IMR-90 (cell line): Measurements from ENCODE around the gene DENND1C. TPM values are rescaled to one million over a fixed set of nuclear protein-coding genes. Genes with fewer than 3 reads are reported as not detected.

Experiments
- ATAC-seq: fragments of 200-7000 bp; cut with Tn5 transposase; 2 replicates; pipeline ENCODE4 v1.9.1; 2020; ENCODE audit warnings: low read depth, mild to moderate bottlenecking, moderate library complexity
- BruUV-seq: library from RNA; stranded (reverse); fragments of 400-500 nt; replicated peaks from 2 replicates; lab custom pipeline; 2021; lab: Mats Ljungman, UMichigan
- CTCF ChIA-PET: fragments of 300-600 bp; formaldehyde crosslinking; extraction: SDS; loops from one replicate; lab custom pipeline; 2021; ENCODE audit warnings: antibody characterized with exemption; lab: Yijun Ruan, JAX
- POLR2A ChIA-PET: fragments of 300-600 bp; sonication (Branson Sonifier 250); formaldehyde crosslinking; loops from one replicate; lab custom pipeline; 2022; ENCODE audit warnings: antibody characterized with exemption; ENCODE audit not compliant: unreplicated experiment; lab: Charles Lee
- DNase-seq: peaks from one replicate; pipeline ENCODE4 v3.0.0; 2013
- H2AFZ ChIP-seq: replicated peaks from 2 replicates; pipeline ENCODE3; 2013; ENCODE audit warnings: low read length, mild to moderate bottlenecking; ENCODE audit not compliant: poor library complexity
- H2AK5ac ChIP-seq: 2 replicates; pipeline ENCODE4 v1.6.1; 2013; ENCODE audit warnings: low read depth, low read length, inconsistent platforms
- H2AK9ac ChIP-seq: replicated peaks from 2 replicates; pipeline ENCODE3; 2013; ENCODE audit warnings: mild to moderate bottlenecking, low read depth, low read length, moderate library complexity; ENCODE audit not compliant: poor library complexity
- H2BK120ac ChIP-seq: 2 replicates; pipeline ENCODE4 v1.6.1; 2013; ENCODE audit warnings: low read depth, low read length, inconsistent platforms
- H2BK15ac ChIP-seq: 3 replicates; pipeline ENCODE4 v1.6.1; 2013; ENCODE audit warnings: low read depth, low read length, inconsistent platforms
- H2BK20ac ChIP-seq: 2 replicates; pipeline ENCODE4 v1.6.1; 2013; ENCODE audit warnings: low read depth, mild to moderate bottlenecking, inconsistent platforms, low read length, moderate library complexity
- H2BK5ac ChIP-seq: 2 replicates; pipeline ENCODE4 v1.6.1; 2013; ENCODE audit warnings: mild to moderate bottlenecking, low read depth, low read length, inconsistent platforms; ENCODE audit not compliant: poor library complexity, severe bottlenecking
- H3K14ac ChIP-seq: replicated peaks from 2 replicates; pipeline ENCODE4 v1.6.1; 2013; ENCODE audit warnings: low read depth, low read length, inconsistent platforms
- H3K18ac ChIP-seq: 2 replicates; pipeline ENCODE4 v1.6.1; 2013; ENCODE audit warnings: low read depth, low read length, control low read depth
- H3K23ac ChIP-seq: 2 replicates; pipeline ENCODE4 v1.6.1; 2013; ENCODE audit warnings: low read depth, low read length, inconsistent platforms
- H3K27ac ChIP-seq: 2 replicates; pipeline ENCODE4 v1.5.1; 2013; ENCODE audit warnings: mild to moderate bottlenecking, control low read depth, low read length; ENCODE audit not compliant: insufficient read depth
- H3K27me3 ChIP-seq: 2 replicates; pipeline ENCODE4 v1.6.1; 2013; ENCODE audit warnings: low read length; ENCODE audit not compliant: control insufficient read depth, insufficient read depth
- H3K36me3 ChIP-seq: 2 replicates; pipeline ENCODE4 v1.6.1; 2013; ENCODE audit warnings: low read length, mixed read lengths; ENCODE audit not compliant: control insufficient read depth, insufficient read depth
- H3K4ac ChIP-seq: 2 replicates; pipeline ENCODE4 v1.6.1; 2013; ENCODE audit warnings: low read depth, low read length, inconsistent platforms
- H3K4me1 ChIP-seq: 2 replicates; pipeline ENCODE4 v1.6.1; 2013; ENCODE audit warnings: low read length, mixed read lengths; ENCODE audit not compliant: control insufficient read depth, insufficient read depth
- H3K4me2 ChIP-seq: 2 replicates; pipeline ENCODE4 v1.6.1; 2013; ENCODE audit warnings: low read depth, mild to moderate bottlenecking, control low read depth, low read length, moderate library complexity
- H3K4me3 ChIP-seq: 2 replicates; pipeline ENCODE4 v1.5.1; 2013; ENCODE audit warnings: low read depth, mild to moderate bottlenecking, control low read depth, low read length, moderate library complexity; ENCODE audit not compliant: insufficient read depth
- H3K56ac ChIP-seq: 2 replicates; pipeline ENCODE4 v1.6.1; 2013; ENCODE audit warnings: low read length, inconsistent platforms; ENCODE audit not compliant: insufficient read depth; ENCODE audit errors: extremely low read depth
- H3K79me1 ChIP-seq, 2 experiments: 2 replicates each; pipeline ENCODE4 v1.6.1; 2013; ENCODE audit warnings: low read length in 2 of 2, inconsistent platforms in 1 of 2, low read depth in 1 of 2
- H3K9ac ChIP-seq: 2 replicates; pipeline ENCODE4 v1.6.1; 2013; ENCODE audit warnings: low read depth, low read length, control low read depth
- H3K9me1 ChIP-seq: 2 replicates; pipeline ENCODE4 v1.6.1; 2013; ENCODE audit warnings: low read length, inconsistent platforms; ENCODE audit not compliant: insufficient read depth
- H3K9me3 ChIP-seq: 2 replicates; pipeline ENCODE4 v1.6.1; 2013; ENCODE audit warnings: low read length; ENCODE audit not compliant: control insufficient read depth, insufficient read depth
- H4K20me1 ChIP-seq: 2 replicates; pipeline ENCODE4 v1.6.1; 2013; ENCODE audit warnings: low read length, inconsistent platforms; ENCODE audit not compliant: insufficient read depth
- H4K5ac ChIP-seq: 2 replicates; pipeline ENCODE4 v1.6.1; 2013; ENCODE audit warnings: mild to moderate bottlenecking, low read depth, low read length, control low read depth
- H4K8ac ChIP-seq, 2 experiments: 2 replicates each; pipeline ENCODE4 v1.6.1; 2013; ENCODE audit warnings: low read depth in 2 of 2, low read length in 2 of 2, control low read depth in 1 of 2, inconsistent platforms in 1 of 2
- H4K91ac ChIP-seq: 2 replicates; pipeline ENCODE4 v1.6.1; 2013; ENCODE audit warnings: low read depth, low read length, inconsistent platforms; ENCODE audit not compliant: insufficient read depth
- BHLHE40 ChIP-seq: fragments of 150-350 bp; IDR thresholded peaks from 2 replicates; pipeline ENCODE4 v1.6.1; 2016; ENCODE audit warnings: mild to moderate bottlenecking, low read depth, low read length
- CEBPB ChIP-seq: IDR thresholded peaks from 2 replicates; pipeline ENCODE4 v1.6.1; 2012; ENCODE audit warnings: low read depth, low read length, improper control_type of control experiment
- CHD1 ChIP-seq: IDR thresholded peaks from 2 replicates; pipeline ENCODE4 v1.6.1; 2012; ENCODE audit warnings: low read depth, low read length, improper control_type of control experiment
- ELK1 ChIP-seq: fragments of 150-350 bp; IDR thresholded peaks from 2 replicates; pipeline ENCODE4 v1.6.1; 2016; ENCODE audit warnings: low read depth, mild to moderate bottlenecking, low read length, moderate library complexity, borderline replicate concordance
- FOS ChIP-seq: fragments of 150-350 bp; IDR thresholded peaks from 2 replicates; pipeline ENCODE4 v1.6.1; 2016; ENCODE audit warnings: low read depth, low read length
- MAFK ChIP-seq: IDR thresholded peaks from 2 replicates; pipeline ENCODE4 v1.6.1; 2012; ENCODE audit warnings: low read depth, low read length, improper control_type of control experiment
- MAZ ChIP-seq: IDR thresholded peaks from 2 replicates; pipeline ENCODE4 v1.6.1; 2012; ENCODE audit warnings: low read depth, mild to moderate bottlenecking, low read length, improper control_type of control experiment, moderate library complexity, borderline replicate concordance
- MXI1 ChIP-seq: IDR thresholded peaks from 2 replicates; pipeline ENCODE4 v1.6.1; 2012; ENCODE audit warnings: low read depth, mild to moderate bottlenecking, low read length, moderate library complexity, borderline replicate concordance
- NFE2L2 ChIP-seq: fragments of 150-350 bp; IDR thresholded peaks from 2 replicates; pipeline ENCODE4 v1.6.1; 2016; ENCODE audit warnings: low read depth, mild to moderate bottlenecking, low read length
- POLR2A ChIP-seq: IDR thresholded peaks from 2 replicates; pipeline ENCODE4 v1.6.1; 2012; ENCODE audit warnings: mild to moderate bottlenecking, low read depth, low read length
- RAD21 ChIP-seq: IDR thresholded peaks from 2 replicates; pipeline ENCODE4 v1.6.1; 2012; ENCODE audit warnings: low read length, improper control_type of control experiment
- RCOR1 ChIP-seq: IDR thresholded peaks from 2 replicates; pipeline ENCODE4 v1.6.1; 2012; ENCODE audit warnings: mild to moderate bottlenecking, low read length, improper control_type of control experiment; ENCODE audit not compliant: insufficient replicate concordance
- RFX5 ChIP-seq: IDR thresholded peaks from 2 replicates; pipeline ENCODE4 v1.8.0; 2012; ENCODE audit warnings: low read depth, mild to moderate bottlenecking, low read length, moderate library complexity
- SMC3 ChIP-seq: fragments of 150-350 bp; IDR thresholded peaks from 2 replicates; pipeline ENCODE4 v1.6.1; 2016; ENCODE audit warnings: low read depth, mild to moderate bottlenecking, antibody characterized with exemption, low read length, moderate library complexity
- WGBS, 2 experiments: methylation state at CpG; one replicate each; pipeline versions ENCODE4 v1.1.5 to v1.1.7; 2013; ENCODE audit warnings: missing lambda C conversion rate in 2 of 2; ENCODE audit not compliant: insufficient read length in 1 of 2; ENCODE audit errors: extremely low coverage in 2 of 2; 5-methylcytosine and 5-hydroxymethylcytosine counted together
- dilution Hi-C: fragments of 300-500 bp; cut with HindIII; formaldehyde crosslinking; loops from one replicate; pipeline ENCODE4 v1.14.3; 2018; ENCODE audit warnings: low sequenced_read_pairs; ENCODE audit not compliant: unreplicated experiment
- in situ Hi-C: fragments of 300-500 bp; cut with MboI; formaldehyde crosslinking; loops from 3 replicates; pipeline ENCODE4 v1.14.3; 2019; ENCODE audit warnings: low sequenced_read_pairs, inconsistent platforms, mixed read lengths
- intact Hi-C: fragments of 100-400 bp; cut with micrococcal nuclease; formaldehyde crosslinking; loops from 2 replicates; pipeline ENCODE4 v1.10.0; 2022
- polyA plus RNA-seq, 3 experiments: library from polyadenylated mRNA; depleted of rRNA; stranded (reverse); fragments of >200 nt; gene quantifications; 2 replicates each; pipeline ENCODE4 v1.2.3, GENCODE V29; 2012; ENCODE audit warnings: low replicate concordance in 1 of 3
- total RNA-seq: library from RNA; depleted of rRNA; stranded (reverse); fragments of >200 nt; gene quantifications from 2 replicates; pipeline ENCODE4 v1.2.3, GENCODE V29; 2012
- TF ChIP-seq, protein P1 (sequence below): fragments of 150-350 bp; IDR thresholded peaks from 2 replicates; pipeline ENCODE4 v1.6.1; 2017; ENCODE audit warnings: mild to moderate bottlenecking, antibody characterized with exemption, low read length, low read depth
- TF ChIP-seq, protein P2 (sequence below): conservative IDR thresholded peaks from 2 replicates; pipeline ENCODE4 v1.5.1; 2012; ENCODE audit warnings: mild to moderate bottlenecking, low read depth, low read length, improper control_type of control experiment

DENND1C gene
- total and polyA plus RNA-seq, 2 of the 4 experiments (the other 2 are of a cell fraction): not detected

DNA sequence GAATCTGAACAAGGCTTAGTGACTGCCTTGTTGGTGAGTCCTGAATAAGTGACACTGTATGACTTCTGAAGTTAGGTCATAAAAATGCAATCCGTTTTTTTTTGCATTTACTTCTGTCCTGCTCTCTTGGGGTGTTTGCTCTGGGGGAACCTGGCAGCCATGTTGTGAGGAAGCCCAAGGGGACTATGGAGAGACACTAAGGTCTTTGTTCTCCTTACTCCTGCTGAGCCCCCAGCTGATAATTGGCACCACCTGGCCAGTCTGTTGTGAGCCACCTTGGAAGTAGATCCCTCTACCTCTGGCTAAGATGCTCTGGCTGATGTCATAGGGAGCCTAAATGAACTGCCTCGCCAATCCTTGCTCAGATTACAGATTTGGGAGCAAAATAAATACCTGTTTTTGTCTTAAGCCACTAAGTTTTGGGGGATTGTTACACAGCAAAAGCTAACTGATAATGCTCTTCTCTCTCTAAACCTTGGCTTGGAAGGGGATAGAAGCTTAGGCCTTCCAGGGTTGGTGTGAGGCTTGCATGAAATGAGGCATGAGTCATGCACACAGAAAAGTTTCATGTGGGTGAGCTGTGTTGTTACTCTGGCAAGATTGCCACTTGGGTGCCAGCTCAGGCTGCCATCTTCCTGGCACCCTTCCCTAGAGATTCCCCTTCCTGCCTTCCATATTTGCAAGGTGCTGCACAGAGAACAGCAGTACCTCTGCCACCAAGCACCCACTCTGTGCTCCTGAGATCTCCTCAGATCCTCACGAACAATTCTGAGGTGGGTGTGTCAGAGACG is 10.4 kb upstream of the DENND1C start:
- dilution Hi-C loops (no loop called here), in situ Hi-C loops (no loop called here), intact Hi-C loops (no loop called here)
- Histone ChIP-seq H3K56ac (no peak overlapping the region), H3K27ac (no peak overlapping the region), H2AK9ac (no peak overlapping the region), H2AFZ (no peak overlapping the region), H2BK20ac (no peak overlapping the region), H3K23ac (no peak overlapping the region), H4K20me1 (no peaks in the 10 kb centered on the region), H3K4me3 (no peak overlapping the region), H3K9me1 (no peaks in the 10 kb centered on the region), H2BK15ac (no peak overlapping the region), H2BK120ac (no peak overlapping the region), H3K36me3 (no peaks in the 10 kb centered on the region), H3K9me3 (peaks cover 12% of the 10 kb centered on the region), H3K79me1 (no peaks in the 10 kb centered on the region), H3K9ac (no peak overlapping the region), H3K4me1 (no peaks in the 10 kb centered on the region), H2BK5ac (no peak overlapping the region), H3K4ac (no peak overlapping the region), H4K8ac (no peak overlapping the region), H4K91ac (no peak overlapping the region), H3K27me3 (no peaks in the 10 kb centered on the region), H2AK5ac (no peak overlapping the region), H3K14ac (no peak overlapping the region), H3K4me2 (no peak overlapping the region), H4K5ac (no peak overlapping the region), H3K18ac (no peak overlapping the region)
- DNase-seq (no peak), ATAC-seq (no peak)
- POLR2A ChIA-PET: no interaction called here
- CTCF ChIA-PET: interaction anchor here (0.6 kb wide), 1 partner anchor 844 kb away, joined by 4 read pairs; no protein-coding TSS in a partner anchor
- WGBS, 2 experiments: no CpG with 5 or more reads among the region's 4 CpGs
- no TSS peak for BruUV-seq
- TF ChIP-seq MAFK (no peak), FOS (no peak), MXI1 (no peak), MAZ (no peak), RAD21 (no peak), RCOR1 (no peak), SMC3 (no peak), CEBPB (no peak), RFX5 (no peak), BHLHE40 (no peak), ELK1 (no peak), CHD1 (no peak), NFE2L2 (no peak), POLR2A (no peak)
- TF ChIP-seq, protein P1, sequence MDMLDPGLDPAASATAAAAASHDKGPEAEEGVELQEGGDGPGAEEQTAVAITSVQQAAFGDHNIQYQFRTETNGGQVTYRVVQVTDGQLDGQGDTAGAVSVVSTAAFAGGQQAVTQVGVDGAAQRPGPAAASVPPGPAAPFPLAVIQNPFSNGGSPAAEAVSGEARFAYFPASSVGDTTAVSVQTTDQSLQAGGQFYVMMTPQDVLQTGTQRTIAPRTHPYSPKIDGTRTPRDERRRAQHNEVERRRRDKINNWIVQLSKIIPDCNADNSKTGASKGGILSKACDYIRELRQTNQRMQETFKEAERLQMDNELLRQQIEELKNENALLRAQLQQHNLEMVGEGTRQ: no peak
- TF ChIP-seq, protein P2, sequence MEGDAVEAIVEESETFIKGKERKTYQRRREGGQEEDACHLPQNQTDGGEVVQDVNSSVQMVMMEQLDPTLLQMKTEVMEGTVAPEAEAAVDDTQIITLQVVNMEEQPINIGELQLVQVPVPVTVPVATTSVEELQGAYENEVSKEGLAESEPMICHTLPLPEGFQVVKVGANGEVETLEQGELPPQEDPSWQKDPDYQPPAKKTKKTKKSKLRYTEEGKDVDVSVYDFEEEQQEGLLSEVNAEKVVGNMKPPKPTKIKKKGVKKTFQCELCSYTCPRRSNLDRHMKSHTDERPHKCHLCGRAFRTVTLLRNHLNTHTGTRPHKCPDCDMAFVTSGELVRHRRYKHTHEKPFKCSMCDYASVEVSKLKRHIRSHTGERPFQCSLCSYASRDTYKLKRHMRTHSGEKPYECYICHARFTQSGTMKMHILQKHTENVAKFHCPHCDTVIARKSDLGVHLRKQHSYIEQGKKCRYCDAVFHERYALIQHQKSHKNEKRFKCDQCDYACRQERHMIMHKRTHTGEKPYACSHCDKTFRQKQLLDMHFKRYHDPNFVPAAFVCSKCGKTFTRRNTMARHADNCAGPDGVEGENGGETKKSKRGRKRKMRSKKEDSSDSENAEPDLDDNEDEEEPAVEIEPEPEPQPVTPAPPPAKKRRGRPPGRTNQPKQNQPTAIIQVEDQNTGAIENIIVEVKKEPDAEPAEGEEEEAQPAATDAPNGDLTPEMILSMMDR: no peak
